Activated naive CD4-positive, alpha-beta T cell treated with anti-CD3 and anti-CD28 coated beads, Interleukin-2, amount 50 U/mL, for 16 hours (primary cell): Measurements from ENCODE around the gene UBE2C.
"Not testable (repeated sequence)": the region's sequence is repeated elsewhere in the genome, so short reads cannot be mapped to it uniquely, and the experiment has no call there.

Source experiments
- DNase-seq: peaks from one replicate; pipeline ENCODE4 v3.0.0-alpha.2; 2020

Gene UBE2C

GRCh38 chr20:45812157-45813005 is at the start of gene UBE2C:
TSS of gene UBE2C (plus strand) at chr20:45812644. CDS start at chr20:45812696, 52 bp downstream.
- peak; percentile 94 for DNase-seq

GRCh38 chr20:45764618-45765282 is 47.7 kb upstream of the UBE2C start:
- DNase-seq: not testable (repeated sequence)

GRCh38 chr20:45765307-45765875 is 47.1 kb upstream of the UBE2C start:
- DNase-seq: no peak

GRCh38 chr20:45765980-45766379 is 46.5 kb upstream of the UBE2C start:
- DNase-seq: no peak

DNA sequence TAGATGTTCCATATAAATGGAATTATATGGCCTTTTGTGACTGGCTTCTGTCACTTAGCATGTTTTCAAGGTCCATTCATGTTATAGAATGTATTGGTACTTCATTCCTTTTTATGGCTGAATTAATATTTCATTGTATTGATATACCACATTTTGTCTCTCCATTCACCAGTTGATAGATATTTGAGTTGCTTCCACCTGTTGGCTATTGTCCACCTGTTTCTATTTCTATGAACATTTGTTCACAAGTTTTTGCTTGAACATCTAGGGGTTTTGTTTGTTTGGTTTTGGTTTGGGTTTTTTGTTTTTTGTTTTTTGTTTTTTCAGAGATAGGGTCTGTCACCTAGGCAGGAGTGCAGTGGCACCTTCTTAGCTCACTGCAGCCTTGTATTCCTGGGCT is 44.0 kb upstream of the UBE2C start:
- DNase-seq: no peak

GRCh38 chr20:45771182-45771759 is 41.2 kb upstream of the UBE2C start:
- peak; percentile 77 for DNase-seq

DNA sequence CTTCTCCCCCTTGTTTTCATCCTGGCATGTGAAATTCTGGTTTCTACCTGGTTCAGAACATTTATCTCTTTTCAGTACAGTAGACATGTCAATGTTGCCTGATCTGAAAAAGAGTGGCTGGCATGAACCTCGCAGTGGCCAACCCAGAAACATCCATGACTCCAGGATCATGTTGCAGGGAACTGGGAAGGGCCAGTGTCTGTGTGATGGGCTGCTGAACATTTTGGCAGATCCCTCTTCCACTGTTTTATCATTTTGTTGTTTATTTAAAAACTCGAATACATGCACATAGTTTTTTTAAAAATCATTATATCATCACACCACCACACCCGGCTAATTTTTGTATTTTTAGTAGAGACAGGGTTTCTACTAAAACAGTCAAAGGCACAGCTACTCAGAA is 39.8 kb upstream of the UBE2C start:
- no peak for DNase-seq

GRCh38 chr20:45774945-45775344 is 37.5 kb upstream of the UBE2C start:
- no peak for DNase-seq

DNA sequence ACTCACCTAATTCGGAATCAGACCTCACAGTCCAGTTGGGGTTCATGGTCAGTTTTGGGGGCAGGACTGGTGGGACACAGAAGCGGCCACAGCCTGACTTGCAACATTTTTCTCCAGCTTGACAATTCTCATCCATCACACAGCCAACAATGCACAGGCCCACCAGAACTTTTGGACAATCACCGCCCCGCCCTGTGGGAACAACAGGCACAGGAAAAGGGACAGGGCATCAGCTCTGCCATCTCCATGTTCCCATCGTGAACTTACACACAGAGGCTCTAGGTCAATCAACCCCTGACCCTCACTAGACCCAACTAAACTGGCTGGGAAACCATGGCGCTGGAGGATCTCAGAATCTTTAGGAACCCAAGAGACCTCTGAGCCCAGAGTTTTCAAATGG is 37.0 kb upstream of the UBE2C start:
- no peak for DNase-seq

- DNase-seq: no peak
Measured at GRCh38 chr20:45776931-45777330, 35.5 kb upstream of the UBE2C start.

DNA sequence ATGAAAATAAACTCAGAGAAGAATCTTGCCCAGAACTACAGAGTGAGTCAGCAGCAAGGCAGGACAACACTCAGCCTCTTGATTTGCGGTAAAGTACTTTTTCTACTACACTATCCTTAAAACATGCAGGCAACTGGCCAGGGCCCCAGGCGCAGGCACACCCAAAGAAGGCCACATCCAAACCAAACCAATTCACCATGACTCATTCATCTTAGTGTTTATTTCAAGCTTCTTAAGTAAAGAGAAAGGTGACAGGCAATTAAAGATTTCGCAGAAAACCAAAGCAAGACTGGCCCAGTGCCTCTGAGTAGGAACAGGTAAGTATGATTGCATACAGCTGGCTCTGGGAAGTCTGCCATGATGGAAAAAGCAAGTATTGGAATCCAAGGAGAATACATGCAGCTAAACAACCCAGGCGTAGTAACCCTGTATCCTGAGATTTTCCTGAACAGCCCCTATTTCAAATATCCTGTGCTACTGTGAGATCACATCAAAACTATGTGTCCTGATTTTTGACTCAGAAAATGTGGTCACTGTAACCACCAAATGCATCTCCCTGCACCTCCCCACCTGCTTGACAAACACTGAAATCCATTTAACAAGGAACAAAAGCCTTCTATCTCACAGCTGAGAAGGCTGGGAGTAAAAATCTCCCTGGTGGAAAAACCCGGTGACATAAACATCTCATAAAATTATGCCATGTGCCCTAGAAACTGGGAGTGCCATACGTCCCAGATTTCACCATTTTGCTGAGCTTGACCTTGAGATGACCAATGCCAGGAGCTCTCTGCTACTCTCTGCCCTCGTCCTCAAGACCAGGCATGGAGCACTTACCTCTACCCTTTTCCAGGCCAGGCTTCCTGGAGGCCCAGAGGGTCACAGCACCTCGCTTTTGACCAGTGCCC is 33.2 kb upstream of the UBE2C start:
- no peak for DNase-seq

DNA sequence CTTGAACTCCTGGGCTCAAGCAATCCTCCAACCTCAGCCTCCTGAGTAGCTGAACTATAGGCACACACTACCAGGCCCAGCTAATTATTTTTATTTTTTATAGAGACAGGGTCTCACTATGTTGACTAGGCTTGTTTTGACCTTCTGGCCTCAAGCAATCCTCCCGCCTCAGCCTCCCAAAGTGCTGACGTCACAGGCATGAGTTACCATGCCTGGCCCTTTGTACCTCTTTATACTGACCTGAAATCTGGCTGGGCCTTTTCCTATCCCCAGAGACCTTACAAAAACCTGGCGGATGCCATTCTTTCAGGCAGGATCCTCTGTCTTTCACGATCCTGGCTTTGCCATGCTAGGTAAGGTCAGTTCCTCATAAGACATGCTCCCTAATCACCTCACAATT is 32.3 kb upstream of the UBE2C start:
- no peak for DNase-seq

GRCh38 chr20:45781391-45781931 is 31.0 kb upstream of the UBE2C start:
- no peak for DNase-seq

- no peak for DNase-seq
Measured at GRCh38 chr20:45782890-45783289, 29.6 kb upstream of the UBE2C start.

GRCh38 chr20:45783656-45784294 is 28.7 kb upstream of the UBE2C start:
- no peak for DNase-seq

DNA sequence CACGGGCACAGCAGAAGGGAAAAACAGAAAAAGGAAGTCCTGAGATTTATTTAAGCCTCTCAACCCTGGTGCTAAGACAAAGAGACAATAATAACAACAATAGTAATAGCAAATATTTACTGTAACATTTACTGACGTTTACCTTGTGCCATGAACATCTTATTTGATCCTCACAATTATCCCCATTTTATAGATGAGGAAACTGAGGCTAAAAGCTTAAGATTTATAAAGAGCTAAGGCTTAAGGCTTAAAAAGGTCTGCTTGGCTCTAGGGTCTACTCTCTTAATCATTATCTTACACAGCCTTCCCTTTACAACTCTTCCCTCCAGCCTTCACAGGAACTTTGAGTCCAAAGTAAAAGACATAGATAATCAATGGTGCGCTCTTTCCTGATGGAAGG is 24.1 kb upstream of the UBE2C start:
- DNase-seq: no peak

DNA sequence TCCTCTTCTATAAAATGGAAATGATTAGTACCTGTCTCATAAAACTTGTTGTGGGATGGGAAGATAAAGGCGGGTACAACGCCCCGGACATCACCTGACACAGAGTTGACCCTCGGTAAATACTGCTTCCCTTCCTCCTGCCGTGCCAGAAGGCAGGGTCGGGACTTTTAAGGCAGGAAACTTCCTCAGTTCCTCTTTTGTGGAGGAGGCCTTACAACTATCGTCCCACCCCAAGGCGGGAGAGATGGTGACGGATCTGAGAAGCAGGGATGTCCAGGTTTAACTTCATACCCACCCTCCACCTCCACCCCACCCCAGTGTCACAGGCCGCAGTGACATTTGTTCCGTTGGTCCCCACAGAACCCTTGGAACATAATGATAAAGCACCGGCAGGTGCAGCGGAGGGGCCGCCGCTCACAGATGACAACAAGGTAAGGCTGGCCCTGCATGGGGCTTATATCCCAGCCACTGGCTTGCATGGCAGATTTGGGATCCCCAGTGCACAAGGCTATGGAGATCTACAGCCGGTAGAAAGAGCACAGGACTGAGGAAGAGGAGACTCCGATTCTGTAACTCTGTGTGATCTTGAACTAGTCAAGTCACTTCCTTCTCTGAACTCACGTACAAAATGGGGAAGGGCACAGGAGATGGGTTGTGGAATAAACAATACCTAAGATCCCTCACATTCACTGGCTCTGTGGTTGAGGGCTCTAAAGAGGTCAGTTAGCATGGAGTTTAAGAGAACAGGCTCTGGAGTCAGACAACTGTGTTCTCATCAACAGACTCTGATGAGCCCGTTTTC is 19.9 kb upstream of the UBE2C start:
- DNase-seq: no peak

DNA sequence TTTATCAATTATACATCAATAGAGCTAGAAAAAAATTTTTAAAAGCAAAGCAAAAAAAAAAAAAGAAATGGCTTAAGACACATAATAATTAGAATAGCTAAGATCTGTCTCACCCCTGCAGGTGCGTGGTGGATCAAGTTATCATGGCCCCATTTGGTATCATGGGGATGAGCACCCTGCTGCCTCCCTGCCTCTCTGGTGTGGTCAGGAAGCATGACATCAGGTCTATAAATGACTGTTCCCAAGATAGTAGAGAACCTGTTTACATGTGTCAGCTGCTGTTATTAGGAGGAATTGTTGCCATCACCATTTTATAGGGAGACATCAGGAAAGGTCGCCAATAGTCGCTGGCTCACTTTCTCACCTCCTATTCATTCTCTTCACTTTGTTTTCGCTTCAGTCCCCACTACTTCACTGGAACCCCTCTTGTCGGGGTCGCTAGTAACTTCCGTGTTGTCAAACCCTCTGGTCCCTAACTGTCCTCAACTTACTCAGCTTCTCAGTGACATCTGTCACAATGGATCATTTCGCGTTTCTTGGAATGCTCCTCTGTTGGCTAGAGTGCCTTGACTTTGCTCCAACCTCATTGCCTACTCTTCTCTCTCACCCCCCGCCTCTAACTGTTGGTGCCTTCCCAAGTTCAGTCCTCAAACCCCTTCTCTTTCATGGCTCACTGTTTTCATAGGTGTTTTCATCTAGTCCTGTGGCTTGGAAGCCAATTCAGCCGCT is 15.9 kb upstream of the UBE2C start:
- DNase-seq: no peak

- not testable (repeated sequence) for DNase-seq
Measured at GRCh38 chr20:45797510-45797909, 14.9 kb upstream of the UBE2C start.

DNA sequence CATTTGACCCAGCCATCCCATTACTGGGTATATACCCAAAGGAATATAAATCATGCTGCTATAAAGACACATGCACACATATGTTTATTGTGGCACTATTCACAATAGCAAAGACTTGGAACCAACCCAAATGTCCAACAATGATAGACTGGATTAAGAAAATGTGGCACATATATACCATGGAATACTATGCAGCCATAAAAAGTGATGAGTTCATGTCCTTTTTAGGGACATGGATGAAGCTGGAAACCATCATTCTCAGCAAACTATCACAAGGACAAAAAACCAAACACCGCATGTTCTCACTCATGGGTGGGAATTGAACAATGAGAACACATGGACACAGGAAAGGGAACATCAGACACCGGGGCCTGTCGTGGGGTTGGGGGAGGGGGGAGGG is 14.5 kb upstream of the UBE2C start:
- DNase-seq: not testable (repeated sequence)
